A172 (cell line): ENCODE measurements around the gene DUSP5. TPM values are rescaled to one million over a fixed set of nuclear protein-coding genes. Genes with fewer than 3 reads are reported as not detected.
A peak's percentile ranks its signal among the peaks of the same experiment; 100 is the strongest.

Experiments used
- DNase-seq: peaks from one replicate; pipeline ENCODE4 v3.0.0-alpha.2; 2015; ENCODE audit warnings: low spot score
- total RNA-seq: library from RNA; depleted of rRNA; stranded (reverse); fragments of >200 nt; shearing (Covaris generic); gene quantifications from 2 replicates; pipeline ENCODE4 v1.2.3, GENCODE V29; 2014

The DUSP5 gene
- total RNA-seq, 1 experiment from 2014 or later: 9.5 TPM

DNA sequence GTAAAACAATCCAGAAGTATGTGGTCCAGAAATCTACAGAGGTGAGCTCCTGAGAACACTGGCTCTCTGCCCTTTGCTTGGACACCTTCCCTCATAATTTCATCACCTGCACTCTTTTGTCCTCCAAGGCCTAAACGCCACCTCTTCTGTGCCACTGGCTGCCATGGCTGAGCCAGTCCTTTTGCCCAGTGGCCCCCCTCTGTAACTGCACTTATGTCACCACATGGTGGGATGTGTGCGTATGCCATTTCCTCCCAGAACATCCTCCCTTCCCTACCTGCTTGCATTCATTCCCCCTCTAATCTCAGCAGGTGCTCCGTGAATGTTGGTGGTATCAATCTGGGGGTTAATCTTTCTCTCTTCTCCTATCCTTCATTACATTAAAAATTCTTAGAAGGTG is 17.3 kb upstream of the DUSP5 start:
- DNase-seq: no peak

DNA sequence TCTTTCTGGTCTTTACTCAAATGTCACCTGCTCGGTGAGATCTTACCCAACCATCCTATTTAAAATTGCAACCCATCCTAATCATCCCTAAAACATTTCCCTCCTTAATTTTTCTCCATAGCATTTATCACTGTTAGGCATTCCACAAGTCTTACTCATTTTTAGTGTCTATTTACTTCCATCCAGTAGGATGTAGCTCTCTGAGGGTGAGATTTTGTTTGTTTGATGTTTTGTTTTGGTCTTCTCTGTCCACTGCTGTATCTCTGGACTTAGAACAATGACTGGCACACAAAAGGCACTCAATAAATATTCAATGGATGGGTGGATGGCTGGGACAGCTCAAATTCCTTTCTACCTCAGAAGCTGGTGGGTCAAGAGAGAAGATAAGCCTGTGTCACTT is 15.8 kb upstream of the DUSP5 start:
- DNase-seq: peak; percentile 77

DNA sequence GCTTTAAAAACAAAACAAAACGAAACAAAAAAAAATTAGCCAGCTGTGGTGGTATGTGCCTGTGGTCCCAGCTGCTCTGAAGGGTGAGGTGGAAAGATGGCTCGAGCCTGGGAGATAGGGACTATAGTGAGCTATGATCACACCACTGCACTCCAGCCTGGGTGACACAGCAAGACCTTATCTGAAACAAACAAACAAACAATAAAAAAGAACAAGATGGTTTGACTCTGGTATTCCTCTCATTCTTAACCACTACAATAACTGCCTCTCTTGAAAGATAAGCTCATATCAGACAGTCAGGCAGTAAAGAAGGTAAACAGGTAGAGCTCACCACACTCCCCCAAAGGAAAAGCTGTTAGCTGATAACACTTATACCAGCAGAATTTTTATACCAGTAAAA is 14.1 kb upstream of the DUSP5 start:
- DNase-seq: no peak

DNA sequence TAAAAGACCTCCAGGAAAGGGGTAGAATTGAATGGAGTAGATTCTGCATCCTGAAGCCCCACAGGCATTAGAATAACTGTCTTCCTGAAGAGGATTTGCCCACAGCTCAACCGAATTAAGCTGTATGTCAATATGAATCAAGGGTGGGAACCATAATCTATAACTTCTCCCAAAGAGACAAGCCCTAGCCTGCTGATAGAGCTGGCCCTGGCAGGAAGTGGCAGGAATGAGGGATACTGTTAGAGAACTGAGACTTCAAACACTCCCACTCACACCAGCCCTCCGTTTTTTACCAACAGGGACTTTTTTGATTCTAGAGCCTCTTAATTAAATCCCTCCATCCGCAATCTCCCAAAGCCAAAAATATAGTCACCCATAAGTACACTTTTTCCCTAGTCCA is 12.2 kb upstream of the DUSP5 start:
- DNase-seq: no peak

DNA sequence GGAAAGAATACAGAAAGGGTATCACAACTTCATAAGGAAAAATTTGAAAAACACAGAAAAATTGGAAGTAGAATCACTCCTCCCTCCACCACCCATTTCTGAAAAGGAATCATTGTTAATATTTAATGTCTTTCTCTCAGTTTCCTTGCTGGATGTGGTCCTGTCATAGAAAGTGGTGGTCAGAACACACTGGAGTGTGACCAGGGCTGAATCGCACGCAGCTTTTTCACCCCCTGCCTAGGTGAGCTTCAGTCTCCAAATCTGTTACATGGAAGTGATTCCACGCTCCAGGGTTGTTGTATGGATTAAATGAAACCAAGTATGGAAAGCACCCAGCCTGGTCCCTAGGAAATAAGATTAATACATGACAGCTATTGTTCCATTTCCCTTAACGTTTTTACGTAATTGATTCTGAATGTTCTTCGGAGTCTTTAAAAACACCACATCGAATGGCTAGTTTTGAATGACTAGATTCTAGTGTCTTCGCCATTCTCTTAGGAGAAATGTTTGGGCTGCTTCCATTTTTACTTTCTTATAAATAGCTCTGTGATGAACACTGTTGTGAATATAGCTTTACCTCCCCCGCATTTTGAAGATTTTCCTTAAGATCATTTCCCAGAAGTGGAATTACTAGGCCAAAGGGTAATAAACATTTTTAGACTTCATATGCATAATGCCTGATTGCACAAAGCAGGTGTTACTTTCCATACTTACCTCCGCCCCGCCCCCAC is 10.9 kb upstream of the DUSP5 start:
- DNase-seq: no peak

DNA sequence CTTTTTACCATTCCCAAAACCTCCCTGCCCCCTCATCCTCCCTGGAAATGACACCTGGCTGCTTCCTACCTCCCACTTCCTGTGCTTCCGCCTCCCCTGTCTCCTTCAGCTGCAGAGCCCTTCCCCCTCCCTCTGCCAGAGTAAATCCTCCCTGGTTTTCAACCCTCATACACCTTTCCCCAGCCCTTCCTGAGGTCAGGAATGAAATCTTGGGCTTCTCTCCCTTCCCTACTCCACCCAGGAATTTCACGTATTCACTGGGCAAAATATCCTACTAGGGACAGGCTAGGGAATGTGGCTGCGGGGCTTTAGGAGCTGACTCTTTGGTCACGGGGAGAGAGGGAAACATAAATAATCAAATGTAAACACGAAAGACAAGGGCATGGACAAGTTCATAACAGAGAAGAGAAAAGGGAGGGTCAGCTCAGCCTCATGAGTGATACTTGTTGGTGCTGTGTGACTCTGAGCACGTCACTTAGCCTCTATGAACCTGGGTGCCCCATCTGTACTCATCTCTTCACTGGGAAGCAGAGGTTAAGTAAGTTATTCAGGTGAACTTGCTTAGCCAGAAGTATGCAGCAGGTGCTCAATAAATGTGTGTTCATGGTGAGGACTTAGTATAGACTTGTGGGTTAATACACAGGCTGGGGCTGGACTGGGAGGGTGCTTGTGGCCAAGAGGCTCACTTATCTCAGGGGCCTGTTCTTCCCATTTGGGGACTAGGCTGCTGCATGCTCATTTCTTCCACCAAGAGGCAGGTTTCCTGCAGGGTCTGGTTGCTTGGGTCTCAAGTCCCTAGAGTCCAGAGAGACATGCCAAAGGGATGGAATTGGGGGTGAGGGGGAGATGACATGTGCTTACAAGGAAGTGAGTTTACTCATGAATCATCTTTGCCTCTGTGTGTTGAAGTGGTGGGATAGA is 10.0 kb upstream of the DUSP5 start:
- peak; percentile 91 for DNase-seq

DNA sequence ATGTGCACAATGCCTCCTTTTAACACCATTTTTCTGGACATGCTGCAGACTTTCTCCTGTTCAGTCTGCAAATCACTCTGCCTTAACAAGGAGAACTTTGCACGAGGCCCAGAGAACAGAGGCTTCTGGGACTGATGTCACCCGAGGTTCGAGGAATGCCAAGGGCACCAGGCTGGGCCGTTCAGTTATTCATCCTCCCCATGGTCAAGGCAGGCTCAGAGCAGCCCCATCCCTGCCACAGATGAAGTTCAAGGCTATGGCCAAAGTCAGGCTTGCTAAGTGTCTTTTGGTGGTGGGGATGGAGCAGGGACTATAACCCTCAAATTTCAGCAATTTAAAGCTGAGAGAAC is 9.4 kb upstream of the DUSP5 start:
- no peak for DNase-seq

DNA sequence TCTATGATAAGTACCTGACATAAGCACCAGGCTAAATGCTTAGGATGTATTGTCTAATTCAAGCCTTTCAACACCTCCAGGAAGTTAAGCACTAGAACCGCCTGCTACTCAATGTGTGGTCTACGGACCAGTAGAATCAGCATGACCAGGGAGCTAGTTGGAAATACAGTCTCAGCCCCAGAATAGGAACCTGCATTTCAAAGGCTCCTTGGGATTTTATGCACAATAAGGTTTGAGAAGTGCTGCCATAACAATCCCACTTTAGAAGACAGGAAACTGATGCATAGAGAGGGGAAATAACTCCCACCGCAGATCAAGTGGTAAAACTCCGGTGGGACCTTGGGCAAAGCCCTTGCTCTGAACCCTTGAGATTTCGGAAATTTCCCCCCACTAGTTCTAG is 8.8 kb upstream of the DUSP5 start:
- no peak for DNase-seq

DNA sequence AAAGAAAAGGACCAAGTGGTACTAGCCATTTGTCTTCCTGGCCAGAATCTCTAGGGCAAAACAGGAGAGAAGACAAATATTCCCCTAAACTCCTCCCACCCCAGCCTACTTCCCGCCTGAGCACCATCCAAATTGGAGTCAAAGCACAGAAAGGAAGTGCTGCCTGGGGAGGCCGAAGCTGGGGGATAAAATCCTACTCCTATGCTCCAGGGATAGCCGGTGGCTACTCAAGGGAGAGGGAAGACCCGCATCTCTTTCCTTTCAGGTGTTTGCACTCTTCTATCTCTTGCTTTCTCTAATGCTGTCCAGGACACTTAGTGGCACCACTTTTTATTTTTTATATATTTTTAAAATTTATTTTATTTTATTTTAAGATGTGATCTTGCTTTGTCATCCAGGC is 7.1 kb upstream of the DUSP5 start:
- no peak for DNase-seq

DNA sequence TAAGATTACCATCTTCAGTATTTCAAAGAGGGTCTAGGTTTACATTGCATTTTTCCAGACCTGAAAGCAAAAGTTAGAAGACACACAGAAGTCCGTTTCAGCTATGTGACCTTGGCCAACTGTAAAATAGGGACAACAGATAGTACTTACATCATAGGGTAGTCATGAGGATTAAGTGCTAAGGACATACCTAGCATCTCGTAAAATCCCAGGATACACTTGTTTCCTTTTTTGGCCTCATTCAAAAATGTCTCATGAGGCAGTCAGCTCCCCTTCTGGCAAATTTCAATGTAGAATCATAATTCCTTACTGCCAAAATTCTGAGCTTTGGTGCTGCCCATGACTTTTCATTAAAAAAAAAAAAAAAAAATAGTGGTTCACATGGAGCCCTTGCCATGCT is 6.4 kb upstream of the DUSP5 start:
- peak; percentile 66 for DNase-seq

DNA sequence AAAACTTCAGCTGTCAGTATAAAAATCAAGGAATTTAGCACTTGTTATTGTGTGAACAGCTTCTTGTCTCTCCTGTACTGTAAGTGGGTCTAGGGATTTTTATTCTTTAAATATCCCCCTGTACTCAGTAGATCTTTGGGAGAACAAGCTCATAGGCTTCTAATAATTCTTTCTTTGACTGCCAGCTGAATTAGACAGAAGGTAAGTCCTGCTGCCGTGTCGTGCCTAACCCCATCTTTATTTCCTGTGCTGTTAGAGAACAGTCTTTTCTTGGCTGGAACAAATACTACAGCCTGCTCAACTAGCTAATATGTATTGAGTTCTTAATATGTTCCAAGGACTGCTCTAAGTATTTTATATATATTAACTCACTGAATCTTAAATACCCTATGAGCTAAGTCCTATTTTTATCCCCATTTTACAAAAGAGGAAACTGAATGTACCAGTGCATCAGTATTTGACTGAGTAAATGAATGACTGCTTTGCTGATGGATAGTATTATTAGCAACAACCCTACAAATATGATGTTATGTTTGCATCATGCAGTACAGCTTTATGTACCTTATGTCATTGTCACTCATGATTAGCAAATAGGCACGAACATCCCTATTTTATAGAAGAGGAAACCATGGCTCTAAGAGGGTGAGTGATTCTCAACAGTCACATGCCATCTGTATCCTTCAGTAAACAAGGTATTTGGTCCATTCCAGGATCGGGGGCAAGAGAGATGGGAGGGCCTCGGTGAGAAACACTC is 5.5 kb upstream of the DUSP5 start:
- DNase-seq: no peak

DNA sequence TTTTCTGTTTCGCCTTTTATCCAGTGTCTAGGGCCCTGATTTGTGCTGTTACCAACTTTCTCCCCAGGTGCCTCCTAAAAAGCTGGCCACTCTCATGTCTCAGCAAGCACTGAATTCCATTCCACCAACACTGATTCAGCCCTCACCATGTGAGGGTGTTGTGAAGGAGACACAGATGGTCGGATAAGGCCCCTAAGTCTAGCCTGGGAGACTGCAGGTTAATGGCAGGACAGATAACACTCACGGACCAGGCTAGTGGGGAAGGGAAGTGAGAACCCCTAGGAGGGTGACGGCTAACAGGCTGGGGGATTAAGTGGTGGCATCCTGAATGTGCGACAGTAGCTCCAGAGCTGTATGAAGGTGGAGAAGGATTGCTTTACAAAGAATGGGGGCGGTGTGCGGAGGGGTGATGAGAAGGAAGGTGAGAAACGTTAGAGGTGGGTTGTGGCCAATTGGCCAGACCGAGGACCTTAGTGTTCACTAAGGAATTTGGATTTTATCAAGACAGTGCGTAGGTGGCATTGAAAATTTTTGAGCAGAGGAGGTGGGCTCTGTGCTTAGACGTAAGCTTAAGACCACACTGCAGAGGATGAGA is 3.8 kb upstream of the DUSP5 start:
- DNase-seq: no peak

DNA sequence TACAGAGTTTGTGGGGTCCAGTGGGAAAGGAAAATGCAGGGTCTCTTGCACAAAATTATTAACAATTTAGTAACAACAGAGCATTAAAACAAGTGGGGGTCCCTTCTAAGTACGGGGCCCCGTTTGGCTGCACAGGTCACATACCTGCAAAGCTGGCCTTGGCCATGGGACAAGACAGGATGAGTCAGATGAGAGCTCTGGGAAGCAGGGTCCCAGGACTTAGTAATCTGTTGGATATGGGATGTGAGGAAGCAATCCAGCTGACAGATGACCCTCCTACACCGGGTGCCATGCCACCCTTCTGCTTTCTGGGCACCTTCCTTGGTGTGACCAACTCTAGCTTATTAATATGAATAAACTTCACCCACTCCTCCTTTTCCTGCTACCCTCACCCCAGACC is 3.2 kb upstream of the DUSP5 start:
- no peak for DNase-seq

DNA sequence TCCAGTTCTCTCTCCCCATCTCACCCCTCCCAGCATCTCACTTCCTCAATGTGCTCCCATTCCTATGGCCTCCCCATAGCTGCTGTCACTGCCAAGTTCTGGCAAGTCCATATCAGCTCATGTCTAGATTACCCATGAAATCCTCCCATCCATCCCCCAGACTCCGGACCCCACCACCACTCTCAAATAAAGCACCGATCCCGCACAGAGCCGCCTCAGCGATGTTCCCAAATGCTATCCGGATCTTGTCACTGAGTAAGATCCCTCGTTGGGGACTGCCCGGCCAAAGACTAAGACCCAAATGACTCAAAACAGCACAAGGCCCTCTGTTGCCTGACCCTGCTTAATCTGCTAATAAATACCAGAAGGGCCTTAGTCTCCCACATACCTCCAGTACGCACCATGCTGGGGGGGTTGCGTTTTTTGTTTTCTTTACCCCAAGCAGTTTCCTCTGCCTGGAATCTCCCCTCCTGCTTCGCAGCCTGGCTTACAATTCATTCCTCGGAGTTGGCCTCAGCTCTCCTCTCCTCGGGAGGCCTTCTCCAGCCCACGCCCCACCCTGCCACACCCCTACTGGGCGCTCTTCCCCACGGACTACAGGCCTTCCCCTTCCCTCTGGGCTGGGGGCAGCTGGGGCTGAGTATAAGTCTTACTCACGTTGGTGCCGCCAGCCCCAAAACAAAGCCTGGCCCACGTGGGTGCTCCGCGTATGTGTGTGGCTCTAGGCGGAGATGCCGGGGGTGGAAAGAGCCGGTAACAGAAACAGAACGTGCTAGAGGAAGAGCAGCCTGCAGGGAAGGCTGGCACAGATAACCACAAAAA is 1.8 kb upstream of the DUSP5 start:
- DNase-seq: peak; percentile 82

DNA sequence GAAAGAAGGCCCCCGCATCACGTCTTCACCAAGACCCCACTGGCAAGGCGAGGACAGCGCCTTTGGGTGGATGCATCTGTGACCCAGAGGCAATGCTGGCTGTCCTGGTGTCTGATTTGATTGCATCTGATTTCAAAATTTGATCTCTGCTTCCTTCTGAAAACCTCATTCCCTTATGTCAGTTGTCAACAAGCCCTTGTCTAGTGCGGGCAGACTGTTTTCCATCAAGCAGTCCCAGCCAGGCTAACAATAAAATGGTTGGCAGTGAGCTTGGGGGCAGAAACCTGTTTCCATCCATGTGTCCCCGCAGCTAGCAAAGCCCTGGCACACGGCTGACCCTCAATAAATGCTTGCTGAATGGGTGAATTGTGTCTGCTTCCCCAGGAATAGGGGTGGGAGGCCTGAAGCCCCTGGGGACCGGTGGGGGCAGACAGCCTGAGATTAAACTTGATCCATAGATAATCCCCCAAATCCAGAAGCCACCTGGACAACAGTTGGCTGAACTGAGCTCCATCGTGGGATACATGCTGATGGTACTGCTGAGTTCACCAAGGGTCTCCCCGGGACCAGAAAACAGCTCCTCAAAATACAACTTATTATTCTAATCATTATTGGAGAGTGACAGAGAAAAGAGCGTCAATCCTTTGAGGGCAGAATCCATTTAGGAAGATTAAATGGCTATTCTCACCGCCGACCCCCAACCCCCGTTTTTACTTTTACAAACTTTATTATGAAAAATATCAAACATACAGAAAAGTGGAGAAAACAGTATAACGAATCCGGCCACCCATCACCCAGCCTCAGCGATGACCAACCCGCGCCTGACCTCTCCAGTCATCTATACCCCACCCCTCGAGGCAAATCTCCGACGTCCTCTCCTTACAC is 912 bp upstream of the DUSP5 start:
- no peak for DNase-seq

DNA sequence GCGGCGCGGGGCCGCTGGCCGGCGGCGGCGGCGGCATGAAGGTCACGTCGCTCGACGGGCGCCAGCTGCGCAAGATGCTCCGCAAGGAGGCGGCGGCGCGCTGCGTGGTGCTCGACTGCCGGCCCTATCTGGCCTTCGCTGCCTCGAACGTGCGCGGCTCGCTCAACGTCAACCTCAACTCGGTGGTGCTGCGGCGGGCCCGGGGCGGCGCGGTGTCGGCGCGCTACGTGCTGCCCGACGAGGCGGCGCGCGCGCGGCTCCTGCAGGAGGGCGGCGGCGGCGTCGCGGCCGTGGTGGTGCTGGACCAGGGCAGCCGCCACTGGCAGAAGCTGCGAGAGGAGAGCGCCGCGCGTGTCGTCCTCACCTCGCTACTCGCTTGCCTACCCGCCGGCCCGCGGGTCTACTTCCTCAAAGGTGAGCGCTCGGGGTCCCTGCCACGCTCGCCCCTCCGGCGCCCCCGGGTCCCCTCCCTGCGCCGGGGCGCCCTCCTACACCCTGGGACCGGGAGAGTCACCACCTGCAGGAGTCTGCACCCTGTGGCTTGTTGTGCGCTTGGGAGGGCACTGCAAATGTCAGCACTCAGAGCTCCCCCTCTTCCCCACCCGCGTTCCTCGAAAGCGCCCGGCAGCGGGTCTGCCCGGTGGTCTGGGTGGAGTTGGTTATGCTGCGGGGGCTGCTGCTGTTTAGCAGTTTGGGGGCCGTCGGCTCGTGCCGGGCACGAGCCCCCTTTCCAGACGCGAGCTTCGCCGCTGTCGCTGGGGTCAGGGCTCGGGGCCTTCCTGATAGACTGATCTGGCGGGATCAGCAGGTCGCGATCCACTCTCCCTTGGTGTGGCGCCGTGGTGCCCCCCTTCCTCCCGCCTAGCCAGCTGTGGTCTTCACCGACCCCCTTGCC is 627 bp downstream of the DUSP5 start:
- no peak for DNase-seq

DNA sequence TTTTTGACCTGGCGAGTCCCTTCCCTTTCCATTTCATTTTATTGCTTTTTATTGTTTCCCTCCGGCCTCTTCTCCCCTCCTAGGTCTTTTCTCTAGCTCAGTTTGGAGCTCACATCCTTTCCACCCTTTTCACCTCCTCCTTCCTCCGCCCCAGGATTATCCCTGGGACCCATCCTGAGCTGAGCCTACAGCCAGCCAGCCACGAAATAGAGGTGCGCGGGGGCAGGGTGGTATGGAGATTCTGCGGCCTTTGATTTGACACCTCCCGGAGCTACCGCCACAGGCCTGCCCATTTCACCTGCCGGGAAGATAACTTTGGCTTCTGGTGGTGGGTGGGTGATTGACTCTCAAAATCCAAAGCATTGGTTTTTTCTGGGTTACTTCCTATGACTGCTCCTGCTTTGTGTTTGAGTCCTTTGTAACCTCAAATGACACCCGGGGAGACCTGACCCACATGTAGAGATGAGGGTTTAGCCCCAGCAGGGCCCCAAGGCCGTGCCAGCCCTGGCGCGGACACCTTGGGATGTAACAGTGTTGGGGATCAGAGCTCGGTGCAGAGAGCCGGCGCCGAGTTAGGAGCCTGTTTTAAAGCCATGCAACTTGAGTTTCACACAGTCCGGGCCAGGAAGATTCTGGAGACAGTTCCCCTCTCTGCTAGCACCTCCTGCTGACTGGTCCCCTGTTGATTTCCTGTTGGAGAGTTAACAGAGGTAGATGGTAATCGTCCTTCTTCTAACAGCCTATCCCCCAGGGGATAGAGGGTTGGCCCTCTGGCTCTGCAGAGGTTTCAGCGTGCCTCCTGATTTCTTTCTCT is 1.5 kb downstream of the DUSP5 start:
- DNase-seq: peak; percentile 55

DNA sequence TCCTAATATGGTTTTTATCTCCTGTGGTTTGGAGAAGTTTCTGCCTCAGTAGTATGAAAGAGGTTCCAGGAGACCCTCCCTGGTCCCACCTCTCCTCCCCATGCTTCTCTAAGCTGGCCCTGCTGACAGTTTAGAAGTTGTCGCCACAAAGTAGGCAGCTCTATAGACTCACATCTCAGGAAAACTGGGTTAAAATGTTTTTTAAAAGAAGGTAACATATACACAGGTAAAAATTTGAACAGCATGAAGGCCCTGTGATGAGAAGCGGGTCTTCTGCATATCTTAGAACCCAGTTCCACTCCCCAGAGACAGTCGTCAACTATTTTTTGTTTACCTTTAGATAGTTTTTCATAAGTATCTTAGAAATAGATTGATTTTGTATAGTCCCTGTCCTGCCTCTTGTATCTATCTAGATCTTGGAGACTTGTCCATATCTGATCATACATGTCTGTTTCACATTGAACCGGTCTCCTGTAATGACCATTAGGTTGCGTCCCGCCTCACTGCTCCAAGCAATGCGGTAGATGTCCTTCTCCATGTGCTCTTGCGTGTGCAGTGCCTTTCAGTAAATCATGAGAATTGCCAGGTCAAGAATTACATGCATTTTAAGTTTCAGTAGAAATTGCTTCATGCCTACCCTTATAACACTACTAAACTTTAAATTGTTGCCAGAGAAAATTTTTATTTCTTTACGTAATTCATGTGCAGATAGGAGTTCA is 2.2 kb downstream of the DUSP5 start:
- DNase-seq: no peak
